Measurements from ENCODE around the gene MCFD2.

Gene MCFD2

GRCh38 chr2:46935071-46935470 lies 19.5 kb upstream of the MCFD2 start:
- no peaks in the 10 kb centered on the region for H4K20me1 ChIP-seq (ENCODE audit: insufficient read depth, low read length)
- no peak overlapping the region for H3K9ac ChIP-seq (ENCODE audit: low read length)
- no peak overlapping the region for H2AFZ ChIP-seq (ENCODE audit: low read length)
- H3K4me1 ChIP-seq (ENCODE audit: low read length): peaks cover 10% of the 10 kb centered on the region
- no peak for DNase-seq
- no peaks in the 10 kb centered on the region for H3K36me3 ChIP-seq (replicated peaks; ENCODE audit: insufficient read depth, low read length)
- no peak overlapping the region for H3K4me2 ChIP-seq (ENCODE audit: low read depth, low read length)
- H3K79me2 ChIP-seq (ENCODE audit: low read length): peaks cover 86% of the 10 kb centered on the region
- no peaks in the 10 kb centered on the region for H3K9me3 ChIP-seq (replicated peaks; ENCODE audit: insufficient read depth, low read length)
- no peaks in the 10 kb centered on the region for H3K27me3 ChIP-seq (replicated peaks; ENCODE audit: insufficient read depth, low read length)
- peaks cover 4% of the 10 kb centered on the region for H3F3A ChIP-seq (ENCODE audit: insufficient read depth, low read length)
- TF ChIP-seq EZH2phosphoT487 (IDR thresholded peaks at IDR 0.05; ENCODE audit: low read length) (no peak), CTCF (IDR thresholded peaks at IDR 0.05; ENCODE audit: low read length) (no peak), EZH2 (optimal IDR thresholded peaks at IDR 0.05; ENCODE audit: low read depth, low read length) (no peak)
- no peak overlapping the region for H3K4me3 ChIP-seq (ENCODE audit: low read length)
- no peak overlapping the region for H3K27ac ChIP-seq (ENCODE audit: low read length)
- no peaks in the 10 kb centered on the region for H3K9me2 ChIP-seq (replicated peaks; ENCODE audit: insufficient read depth, low read length)

- H3K9ac ChIP-seq (ENCODE audit: low read length): no peak overlapping the region
- H3K27me3 ChIP-seq (replicated peaks; ENCODE audit: insufficient read depth, low read length): no peaks in the 10 kb centered on the region
- no peaks in the 10 kb centered on the region for H3K9me3 ChIP-seq (replicated peaks; ENCODE audit: insufficient read depth, low read length)
- TF ChIP-seq EZH2phosphoT487 (IDR thresholded peaks at IDR 0.05; ENCODE audit: low read length) (no peak), CTCF (IDR thresholded peaks at IDR 0.05; ENCODE audit: low read length) (no peak), EZH2 (optimal IDR thresholded peaks at IDR 0.05; ENCODE audit: low read depth, low read length) (no peak)
- peaks cover 72% of the 10 kb centered on the region for H3K79me2 ChIP-seq (ENCODE audit: low read length)
- H4K20me1 ChIP-seq (ENCODE audit: insufficient read depth, low read length): no peaks in the 10 kb centered on the region
- DNase-seq: no peak
- no peak overlapping the region for H2AFZ ChIP-seq (ENCODE audit: low read length)
- H3K4me2 ChIP-seq (ENCODE audit: low read depth, low read length): no peak overlapping the region
- H3K9me2 ChIP-seq (replicated peaks; ENCODE audit: insufficient read depth, low read length): no peaks in the 10 kb centered on the region
- H3F3A ChIP-seq (ENCODE audit: insufficient read depth, low read length): no peaks in the 10 kb centered on the region
- no peak overlapping the region for H3K27ac ChIP-seq (ENCODE audit: low read length)
- H3K36me3 ChIP-seq (replicated peaks; ENCODE audit: insufficient read depth, low read length): no peaks in the 10 kb centered on the region
- no peak overlapping the region for H3K4me3 ChIP-seq (ENCODE audit: low read length)
- no peaks in the 10 kb centered on the region for H3K4me1 ChIP-seq (ENCODE audit: low read length)
These were observed 14.0 kb upstream of the MCFD2 start for GRCh38 chr2:46929612-46930011.

- Histone ChIP-seq H3K4me1 (ENCODE audit: low read length) (no peaks in the 10 kb centered on the region), H4K20me1 (ENCODE audit: insufficient read depth, low read length) (no peaks in the 10 kb centered on the region), H3K9me2 (replicated peaks; ENCODE audit: insufficient read depth, low read length) (no peaks in the 10 kb centered on the region), H3K9ac (ENCODE audit: low read length) (no peak overlapping the region), H3K79me2 (ENCODE audit: low read length) (peaks cover 58% of the 10 kb centered on the region), H3K4me2 (ENCODE audit: low read depth, low read length) (no peak overlapping the region), H3F3A (ENCODE audit: insufficient read depth, low read length) (no peaks in the 10 kb centered on the region), H3K27ac (ENCODE audit: low read length) (no peak overlapping the region), H3K36me3 (replicated peaks; ENCODE audit: insufficient read depth, low read length) (no peaks in the 10 kb centered on the region), H2AFZ (ENCODE audit: low read length) (no peak overlapping the region), H3K4me3 (ENCODE audit: low read length) (no peak overlapping the region), H3K9me3 (replicated peaks; ENCODE audit: insufficient read depth, low read length) (no peaks in the 10 kb centered on the region), H3K27me3 (replicated peaks; ENCODE audit: insufficient read depth, low read length) (no peaks in the 10 kb centered on the region)
- TF ChIP-seq EZH2 (optimal IDR thresholded peaks at IDR 0.05; ENCODE audit: low read depth, low read length) (no peak), CTCF (IDR thresholded peaks at IDR 0.05; ENCODE audit: low read length) (no peak), EZH2phosphoT487 (IDR thresholded peaks at IDR 0.05; ENCODE audit: low read length) (no peak)
- DNase-seq: no peak
These were observed 11.3 kb upstream of the MCFD2 start for GRCh38 chr2:46926863-46927262.

Data from MM.1S (cell line).